Erythroblast (primary cell): ENCODE measurements around the gene ZG16.
"Not testable (repeated sequence)": the region's sequence is repeated elsewhere in the genome, so short reads cannot be mapped to it uniquely, and the experiment has no call there.

Experiments used
- DNase-seq, 2 experiments: peaks; one replicate each; lab custom pipeline; 2025; lab: John Stamatoyannopoulos, UW
- GATA1 ChIP-seq: IDR thresholded peaks from 2 replicates; pipeline ENCODE4 v1.6.1; 2011; ENCODE audit warnings: low read depth, mild to moderate bottlenecking, control low read depth, low read length, moderate library complexity
- POLR2A ChIP-seq: IDR thresholded peaks from 2 replicates; pipeline ENCODE4 v1.6.1; 2011; ENCODE audit warnings: mild to moderate bottlenecking, low read length

Gene ZG16

GRCh38 chr16:29765167-29766032 is 12.7 kb upstream of the ZG16 start:
- no peak for DNase-seq
- TF ChIP-seq GATA1 (no peak), POLR2A (no peak)

GRCh38 chr16:29766571-29766970 is 11.5 kb upstream of the ZG16 start:
- TF ChIP-seq GATA1 (no peak), POLR2A (no peak)

DNA sequence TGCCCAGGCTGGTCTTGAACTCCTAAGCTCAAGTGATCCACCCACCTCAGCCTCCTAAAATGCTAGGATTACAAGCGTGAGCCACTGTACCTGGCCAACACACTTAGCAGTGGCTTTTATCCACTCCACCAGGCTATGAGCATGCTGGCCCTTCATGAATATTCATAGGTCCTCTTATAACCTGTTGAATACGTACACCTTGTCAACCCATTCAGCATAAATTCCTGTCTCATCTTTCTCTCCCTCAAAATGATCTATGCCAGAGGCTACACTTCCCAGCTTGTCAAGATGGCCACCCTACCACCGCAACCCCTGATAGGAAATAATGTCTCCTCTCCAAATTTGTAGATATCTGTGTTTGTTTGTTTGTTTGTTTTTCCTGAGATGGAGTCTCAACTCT is 11.0 kb upstream of the ZG16 start:
- no peak for TF ChIP-seq POLR2A
- no peak for TF ChIP-seq GATA1

More at GRCh38 chr16:29766571-29766970, 11.5 kb upstream of the ZG16 start:
- DNase-seq = no peak

GRCh38 chr16:29769507-29769906 is 8.5 kb upstream of the ZG16 start:
- TF ChIP-seq GATA1 (no peak), POLR2A (no peak)

More for the DNA sequence above, 11.0 kb upstream of the ZG16 start:
- DNase-seq = no peak

GRCh38 chr16:29770250-29770929 is 7.7 kb upstream of the ZG16 start:
- no peak for TF ChIP-seq GATA1
- TF ChIP-seq POLR2A = no peak
- DNase-seq = no peak

More at GRCh38 chr16:29769507-29769906, 8.5 kb upstream of the ZG16 start:
- no peak for DNase-seq

DNA sequence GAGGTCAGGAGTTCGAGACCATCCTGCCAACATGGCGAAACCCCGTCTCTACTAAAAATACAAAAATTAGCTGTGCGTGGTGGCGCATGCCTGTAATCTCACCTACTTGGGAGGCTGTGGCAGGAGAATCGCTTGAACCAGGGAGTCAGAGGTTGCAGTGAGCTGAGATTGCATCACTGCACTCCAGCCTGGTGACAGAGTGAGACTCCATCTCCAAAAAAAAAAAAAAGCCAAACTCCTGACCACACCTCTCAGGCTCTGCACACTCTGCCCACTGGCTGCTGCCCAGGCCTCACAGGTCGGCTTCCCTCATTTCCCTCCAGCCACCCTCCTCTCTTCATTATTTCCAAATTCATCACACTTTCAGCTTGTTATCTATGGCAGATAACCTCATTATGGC is 5.7 kb upstream of the ZG16 start:
- not testable (repeated sequence) for DNase-seq

DNA sequence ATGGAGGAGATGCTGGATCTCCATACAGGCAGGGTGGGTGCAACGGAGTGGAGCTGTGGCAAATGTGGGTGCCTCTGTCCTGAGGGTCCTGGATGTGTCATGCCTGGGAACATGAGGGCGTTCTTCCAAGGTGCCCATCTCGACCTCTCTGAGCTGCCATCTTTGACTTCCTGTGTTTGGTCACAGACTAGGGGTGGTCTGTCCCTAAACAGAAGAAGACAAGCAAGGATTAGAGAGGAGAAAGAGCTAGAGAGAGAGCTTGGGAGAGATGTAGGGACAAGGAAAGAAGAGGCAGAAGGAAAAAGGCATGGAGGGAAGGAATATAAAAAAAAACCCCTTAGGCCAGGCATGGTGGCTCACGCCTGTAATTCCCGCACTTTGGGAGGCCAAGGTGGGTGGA is 3.3 kb upstream of the ZG16 start:
- DNase-seq = no peak
- no peak for TF ChIP-seq GATA1
- TF ChIP-seq POLR2A = no peak

- TF ChIP-seq POLR2A (no peak), GATA1 (no peak)
- DNase-seq = no peak
Observed at GRCh38 chr16:29775742-29776408, 2.2 kb upstream of the ZG16 start.

DNA sequence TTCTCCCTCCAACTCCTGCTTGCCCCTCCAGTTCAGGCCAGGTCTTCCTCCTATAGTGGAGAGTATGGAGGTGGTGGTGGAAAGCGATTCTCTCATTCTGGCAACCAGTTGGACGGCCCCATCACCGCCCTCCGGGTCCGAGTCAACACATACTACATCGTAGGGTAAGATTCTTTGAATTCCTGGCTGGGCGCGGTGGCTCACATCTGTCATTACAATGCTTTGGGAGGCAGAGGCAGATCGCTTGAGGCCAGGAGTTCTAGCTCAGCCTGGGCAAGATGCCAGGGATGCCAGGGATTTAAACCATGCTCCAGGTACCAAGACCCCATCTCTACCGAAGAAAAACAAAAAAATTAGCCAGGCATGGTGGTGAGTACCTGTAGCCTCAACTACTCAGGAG is 1.4 kb downstream of the ZG16 start:
- DNase-seq = no peak
- TF ChIP-seq GATA1 (no peak), POLR2A (no peak)

DNA sequence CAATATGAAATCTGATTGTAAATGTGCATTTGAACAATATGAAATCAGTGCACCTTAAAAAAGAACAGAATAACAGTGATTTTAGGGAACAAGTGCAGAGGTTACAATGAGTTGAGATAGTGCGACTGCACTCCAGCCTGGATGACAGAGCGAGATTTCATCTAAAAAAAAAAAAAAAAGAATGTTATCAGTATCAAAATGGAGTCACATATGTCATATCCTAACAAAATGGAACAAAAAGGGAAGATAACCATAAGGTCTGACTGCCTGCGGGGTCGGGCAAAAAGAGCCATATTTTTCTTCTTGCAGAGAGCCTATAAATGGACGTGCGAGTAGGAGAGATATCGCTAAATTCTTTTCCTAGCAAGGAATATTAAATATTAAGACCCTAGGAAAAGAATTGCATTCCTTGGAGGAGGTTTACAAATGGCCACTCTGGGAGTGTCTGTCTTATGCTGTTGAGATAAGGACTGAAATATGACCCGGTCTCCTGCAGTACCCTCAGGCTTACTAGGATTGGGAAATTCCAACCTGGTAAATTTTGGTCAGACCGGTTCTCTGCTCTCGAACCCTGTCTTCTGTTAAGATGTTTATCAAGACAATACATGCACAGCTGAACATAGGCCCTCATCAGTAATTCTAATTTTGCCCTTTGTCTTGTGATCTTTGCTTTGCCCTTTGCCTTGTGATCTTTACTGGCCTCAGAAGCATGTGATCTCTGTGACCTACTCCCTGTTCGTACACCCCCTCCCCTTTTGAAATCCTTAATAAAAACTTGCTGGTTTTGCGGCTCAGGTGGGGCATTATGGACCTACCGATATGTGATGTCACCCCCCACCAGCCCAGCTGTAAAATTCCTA is 5.3 kb downstream of the ZG16 start:
- not testable (repeated sequence) for DNase-seq

- no peak for DNase-seq
- TF ChIP-seq POLR2A (no peak), GATA1 (no peak)
Observed at GRCh38 chr16:29784157-29784556, 6.1 kb downstream of the ZG16 start.

DNA sequence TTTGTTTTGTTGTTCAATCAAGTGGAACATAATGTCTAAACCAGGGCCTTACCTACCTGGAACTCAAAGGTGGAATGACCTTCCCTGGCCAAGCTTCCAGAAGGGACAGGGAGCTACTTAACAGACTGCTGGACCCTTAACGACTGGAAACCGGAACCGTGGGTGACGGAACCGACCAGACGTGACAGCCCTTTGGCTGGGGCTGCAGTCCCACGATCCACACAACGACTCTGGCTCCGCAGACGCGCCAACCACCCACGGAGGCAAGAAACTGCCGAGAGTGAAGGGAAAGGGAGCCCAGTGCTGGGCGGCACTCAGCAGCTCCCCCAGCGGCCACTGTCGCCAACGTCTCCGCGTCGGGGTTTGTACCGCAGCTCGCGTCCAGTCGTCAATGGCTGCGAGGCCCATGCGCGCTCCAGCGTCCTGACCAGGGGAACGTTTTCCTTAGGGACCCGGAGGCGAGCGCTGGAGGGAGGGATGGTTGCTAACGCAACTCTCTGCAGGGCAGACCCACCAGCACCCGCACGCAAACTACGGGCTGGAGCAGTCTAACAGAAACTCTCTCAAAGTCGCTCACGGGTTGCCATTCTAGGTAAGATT is 6.9 kb downstream of the ZG16 start:
- TF ChIP-seq POLR2A (no peak), GATA1 (no peak)
- peak; percentile 65 to 73 for DNase-seq

DNA sequence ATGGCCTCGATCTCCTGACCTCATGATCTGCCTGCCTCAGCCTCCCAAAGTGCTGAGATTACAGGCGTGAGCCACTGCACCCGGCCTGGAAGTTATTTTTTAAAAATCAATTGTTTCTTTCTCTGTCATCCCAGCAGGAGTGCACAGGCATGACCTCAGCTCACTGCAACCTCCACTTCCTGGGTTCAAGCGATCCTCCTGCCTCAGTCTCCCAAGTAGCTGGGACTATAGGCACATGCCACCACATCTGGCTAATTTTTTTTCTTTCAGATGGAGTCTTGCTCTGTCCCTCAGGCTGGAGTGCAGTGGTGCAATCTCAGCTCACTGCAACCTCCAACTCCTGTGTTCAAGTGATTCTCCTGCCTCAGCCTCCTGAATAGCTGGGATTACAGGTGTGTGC is 9.1 kb downstream of the ZG16 start:
- not testable (repeated sequence) for DNase-seq
